Activated CD8-positive, alpha-beta T cell treated with anti-CD3 and anti-CD28 coated beads, Interleukin-2, amount 10 ng/mL, durations not matched to agents 7 days and 5 days (primary cell): Measurements from ENCODE around the gene MBTPS1. TPM values are rescaled to one million over a fixed set of nuclear protein-coding genes. Genes with fewer than 3 reads are reported as not detected.

ENCODE experiments used
- ATAC-seq: fragments of 150-1000 bp; cut with Tn5 transposase; one replicate; pipeline ENCODE4 v1.10.0; 2021; ENCODE audit warnings: moderate library complexity
- CTCF ChIA-PET: fragments of 350-600 bp; sonication (Branson Sonifier 250); formaldehyde crosslinking; loops from one replicate; lab custom pipeline; 2021; ENCODE audit warnings: antibody characterized with exemption; lab: Charles Lee
- POLR2A ChIA-PET: fragments of 350-600 bp; sonication (Branson Sonifier 250); formaldehyde crosslinking; loops from one replicate; lab custom pipeline; 2021; ENCODE audit warnings: antibody characterized with exemption; lab: Charles Lee
- DNase-seq: peaks from one replicate; pipeline ENCODE4 v3.0.0-alpha.2; 2020
- H3K27ac Mint-ChIP-seq: one replicate; pipeline ENCODE4 v1.8.0; 2021; ENCODE audit warnings: mild to moderate bottlenecking, mixed read lengths
- H3K27me3 Mint-ChIP-seq: one replicate; pipeline ENCODE4 v1.8.0; 2021; ENCODE audit warnings: low read depth, mixed read lengths
- H3K36me3 Mint-ChIP-seq: one replicate; pipeline ENCODE4 v1.8.0; 2021; ENCODE audit warnings: low read depth, mixed read lengths
- H3K4me1 Mint-ChIP-seq: one replicate; pipeline ENCODE4 v1.8.0; 2021; ENCODE audit warnings: low read depth, mixed read lengths
- H3K4me3 Mint-ChIP-seq: one replicate; pipeline ENCODE4 v1.8.0; 2021; ENCODE audit warnings: mild to moderate bottlenecking, mixed read lengths
- H3K9me3 Mint-ChIP-seq: one replicate; pipeline ENCODE4 v1.8.0; 2022; ENCODE audit warnings: mixed read lengths; ENCODE audit not compliant: insufficient read depth
- total RNA-seq, 2 experiments: library from RNA; stranded (reverse); gene quantifications; one replicate each; pipeline ENCODE4 v1.2.3, GENCODE V29; 2021

The MBTPS1 gene
- total RNA-seq, 2 experiments from 2014 or later = 49.3 to 52.7 TPM

DNA sequence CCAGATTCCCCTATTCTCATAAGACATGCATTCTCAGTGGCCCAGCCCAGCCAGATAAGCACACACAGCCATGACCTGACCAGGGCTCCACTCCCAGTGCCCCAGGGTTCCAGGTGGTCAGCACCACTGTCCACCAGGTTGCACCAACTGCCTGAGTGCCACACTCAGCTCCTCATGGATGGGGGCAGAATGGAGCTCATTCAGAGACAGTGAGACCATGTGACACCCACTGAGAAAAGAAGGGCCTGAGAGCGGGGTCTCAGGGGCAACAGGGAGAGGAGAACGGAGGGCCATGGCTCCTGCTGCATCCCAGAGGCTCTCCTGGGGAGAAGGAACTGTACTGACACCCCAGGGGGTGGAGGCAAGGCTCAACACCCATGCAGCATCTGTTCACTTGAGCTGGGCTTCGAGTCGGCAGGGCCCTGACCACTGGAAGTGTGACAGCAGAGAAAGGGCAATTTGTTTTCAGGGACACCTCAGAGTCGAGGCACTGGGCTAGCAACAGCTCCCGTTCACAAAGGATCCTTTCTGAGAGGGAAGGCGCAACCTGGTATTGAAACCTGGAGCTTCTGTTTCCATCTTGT, 55.4 kb downstream of the MBTPS1 start:
- H3K27ac Mint-ChIP-seq = no peak overlapping the region
- POLR2A ChIA-PET = interaction anchor here (0.6 kb wide), 1 partner anchor 181 kb away, joined by 3 read pairs; no protein-coding TSS in a partner anchor
- DNase-seq (no peak), ATAC-seq (no peak)
- no peak overlapping the region for H3K4me3 Mint-ChIP-seq
- peaks cover 50% of the 10 kb centered on the region for H3K36me3 Mint-ChIP-seq
- no peaks in the 10 kb centered on the region for H3K9me3 Mint-ChIP-seq
- CTCF ChIA-PET = interaction anchor here (0.9 to 1.8 kb wide), 3 partner anchors 20 to 126 kb away, joined by 4 to 6 read pairs (median 4); partner anchors contain the start of genes OSGIN1 and TAF1C
- peaks cover 2% of the 10 kb centered on the region for H3K4me1 Mint-ChIP-seq
- no peaks in the 10 kb centered on the region for H3K27me3 Mint-ChIP-seq

DNA sequence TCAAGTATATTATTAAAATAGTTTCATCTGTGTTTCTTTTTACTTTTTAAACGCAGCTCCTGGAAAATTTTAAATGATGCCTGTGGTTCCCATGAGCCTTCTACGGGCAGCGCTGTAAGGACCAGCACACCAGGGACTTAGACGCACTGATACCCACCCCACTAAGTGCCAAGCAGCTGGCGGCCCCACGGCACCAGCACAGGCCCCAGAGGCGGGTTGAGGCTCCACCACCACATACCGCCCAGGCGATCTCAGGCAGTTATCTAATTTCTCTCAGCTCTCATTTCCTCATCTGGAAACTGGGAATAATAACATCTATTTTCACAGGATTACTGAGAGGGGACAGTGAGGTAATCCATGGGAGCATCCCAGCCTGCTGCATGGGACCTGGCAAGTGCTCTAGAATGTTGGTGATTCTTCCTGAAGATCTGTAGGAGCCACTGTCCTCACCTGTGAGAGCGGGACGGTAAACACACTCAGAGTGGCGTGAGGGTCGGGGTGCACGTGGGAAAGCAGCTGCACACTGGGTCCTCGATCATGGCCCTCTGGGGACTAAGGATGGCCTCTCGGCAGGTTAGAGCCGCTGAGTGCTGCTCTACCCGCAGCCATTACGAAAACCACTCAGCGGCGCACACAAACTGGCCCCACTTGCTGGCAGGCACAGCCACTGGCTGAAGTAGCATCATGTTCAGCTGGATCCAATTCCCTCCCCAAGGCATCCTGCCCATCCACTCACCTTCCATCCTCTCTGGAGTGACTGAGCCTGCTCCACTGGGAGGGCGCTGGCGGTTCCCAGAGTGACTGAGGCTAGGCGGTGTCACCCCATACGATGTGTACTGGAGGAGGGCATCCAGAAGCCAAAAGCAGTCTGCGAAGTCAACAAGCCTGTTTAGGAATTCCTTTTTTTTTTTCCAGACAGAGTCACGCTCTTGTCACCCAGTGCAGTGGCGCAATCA, 56.5 kb downstream of the MBTPS1 start:
- no peaks in the 10 kb centered on the region for H3K27me3 Mint-ChIP-seq
- no peak overlapping the region for H3K4me3 Mint-ChIP-seq
- H3K27ac Mint-ChIP-seq = no peak overlapping the region
- peaks cover 49% of the 10 kb centered on the region for H3K36me3 Mint-ChIP-seq
- CTCF ChIA-PET = interaction anchor here (1.6 to 2.6 kb wide), 3 partner anchors 103 to 127 kb away, joined by 4 to 11 read pairs (median 6); partner anchors contain the start of genes OSGIN1 and TAF1C
- POLR2A ChIA-PET = no interaction called here
- ATAC-seq = no peak
- H3K9me3 Mint-ChIP-seq = no peaks in the 10 kb centered on the region
- DNase-seq = no peak
- peaks cover 2% of the 10 kb centered on the region for H3K4me1 Mint-ChIP-seq

DNA sequence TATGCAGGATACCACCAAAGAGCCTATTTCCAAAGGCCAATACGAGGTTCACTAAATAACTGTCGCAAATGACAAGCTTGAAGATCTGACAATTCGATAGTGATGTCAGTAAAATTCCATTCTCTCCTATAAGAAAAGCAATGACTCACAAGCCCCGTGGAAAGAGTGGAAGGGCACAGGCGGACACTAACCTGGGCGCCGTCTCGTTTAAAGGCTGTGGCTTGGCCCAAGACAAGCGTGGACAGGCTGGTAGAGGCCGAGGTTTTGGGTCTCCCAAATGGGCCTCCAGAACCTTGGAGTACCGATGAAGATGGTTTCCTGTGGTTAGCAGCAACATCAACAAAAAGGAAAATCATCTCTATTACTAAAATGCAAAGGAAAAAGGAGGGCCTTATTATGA, 57.6 kb downstream of the MBTPS1 start:
- Mint-ChIP-seq H3K27ac (no peak overlapping the region), H3K4me3 (no peak overlapping the region), H3K36me3 (peaks cover 45% of the 10 kb centered on the region), H3K27me3 (no peaks in the 10 kb centered on the region), H3K4me1 (peaks cover 2% of the 10 kb centered on the region), H3K9me3 (no peaks in the 10 kb centered on the region)
- ATAC-seq = no peak
- ChIA-PET POLR2A (no interaction called here), CTCF (interaction anchor here (1.2 to 2.6 kb wide), 2 partner anchors 102 to 128 kb away, joined by 3 to 11 read pairs; partner anchors contain the start of gene TAF1C)
- DNase-seq = no peak

DNA sequence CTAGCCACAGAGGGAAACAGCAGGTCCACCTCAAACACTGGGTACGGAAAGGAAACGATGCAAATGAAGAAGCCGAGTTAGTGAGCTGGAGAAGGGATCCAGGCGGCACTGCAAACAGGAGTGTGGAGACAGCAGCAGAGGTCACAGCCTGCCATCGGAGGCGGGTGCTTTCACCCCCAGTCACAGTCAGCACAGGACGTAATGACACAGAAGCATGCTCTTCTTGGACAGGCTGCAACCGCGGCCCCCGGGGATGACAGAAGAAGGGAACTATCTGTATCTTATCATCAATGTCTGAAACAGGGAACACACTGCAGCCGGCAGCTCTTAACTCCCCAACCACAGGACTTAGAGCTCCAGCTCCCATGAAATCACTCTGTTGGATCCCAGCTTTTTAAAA, 58.1 kb downstream of the MBTPS1 start:
- H3K36me3 Mint-ChIP-seq = peaks cover 49% of the 10 kb centered on the region

DNA sequence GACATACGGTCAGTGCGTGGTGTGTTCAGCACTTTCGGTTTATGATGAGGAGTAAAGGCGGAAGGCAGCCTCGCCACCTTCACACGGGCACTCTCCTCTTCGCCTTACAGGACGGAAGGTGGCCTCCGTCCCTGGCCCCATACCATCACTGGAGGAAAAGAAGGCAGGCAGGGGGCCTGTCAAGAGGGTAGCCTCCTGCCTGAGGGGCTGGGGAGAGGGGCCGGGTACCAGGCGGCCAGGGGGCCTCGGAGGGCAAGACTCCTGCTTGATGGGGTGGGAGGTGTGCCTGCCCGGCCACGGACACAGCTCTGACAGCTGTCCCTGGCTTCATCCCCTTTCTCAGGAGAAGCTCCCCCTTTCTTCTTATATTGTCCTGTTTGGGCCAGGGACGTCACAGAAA, 58.5 kb downstream of the MBTPS1 start:
- Mint-ChIP-seq H3K36me3 (peaks cover 49% of the 10 kb centered on the region), H3K27ac (no peak overlapping the region), H3K4me1 (peaks cover 2% of the 10 kb centered on the region), H3K9me3 (no peaks in the 10 kb centered on the region), H3K4me3 (no peak overlapping the region), H3K27me3 (no peaks in the 10 kb centered on the region)
- DNase-seq (no peak), ATAC-seq (no peak)
- CTCF ChIA-PET = interaction anchor here (1.2 to 2.6 kb wide), 2 partner anchors 101 to 129 kb away, joined by 3 to 11 read pairs; partner anchors contain the start of gene TAF1C
- POLR2A ChIA-PET = no interaction called here

More for the DNA sequence above, 58.1 kb downstream of the MBTPS1 start:
- POLR2A ChIA-PET = no interaction called here
- Mint-ChIP-seq H3K27ac (no peak overlapping the region), H3K9me3 (no peaks in the 10 kb centered on the region), H3K27me3 (no peaks in the 10 kb centered on the region), H3K4me1 (peaks cover 2% of the 10 kb centered on the region), H3K4me3 (no peak overlapping the region)
- CTCF ChIA-PET = interaction anchor here (1.2 to 2.6 kb wide), 2 partner anchors 102 to 128 kb away, joined by 3 to 11 read pairs; partner anchors contain the start of gene TAF1C
- ATAC-seq (no peak), DNase-seq (no peak)

DNA sequence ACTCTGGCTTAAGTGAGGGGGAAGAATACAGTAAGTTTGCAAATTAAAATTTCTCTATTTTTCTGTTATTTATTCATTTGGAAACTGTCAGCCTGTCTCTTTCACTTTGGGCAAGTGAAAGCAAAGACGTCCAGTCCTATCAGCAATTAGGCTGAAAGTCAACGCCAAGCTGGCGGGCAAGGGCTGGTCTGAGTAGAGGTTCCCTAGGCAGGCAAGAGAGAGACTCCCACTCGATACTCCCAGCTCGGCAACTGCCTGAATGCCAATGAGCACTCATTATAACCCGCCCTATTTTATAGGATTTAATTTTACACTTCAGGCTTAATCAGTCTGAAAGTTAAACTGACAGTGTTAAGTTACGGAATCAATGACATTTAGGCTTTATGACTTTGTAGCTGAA, 59.8 kb downstream of the MBTPS1 start:
- DNase-seq (no peak), ATAC-seq (no peak)
- no peaks in the 10 kb centered on the region for H3K27me3 Mint-ChIP-seq
- H3K4me3 Mint-ChIP-seq = no peak overlapping the region
- peaks cover 51% of the 10 kb centered on the region for H3K36me3 Mint-ChIP-seq
- no peaks in the 10 kb centered on the region for H3K4me1 Mint-ChIP-seq
- ChIA-PET POLR2A (no interaction called here), CTCF (interaction anchor here (1.3 kb wide), 1 partner anchor 130 kb away, joined by 4 read pairs; the partner anchor contains the start of gene TAF1C)
- no peak overlapping the region for H3K27ac Mint-ChIP-seq
- no peaks in the 10 kb centered on the region for H3K9me3 Mint-ChIP-seq

DNA sequence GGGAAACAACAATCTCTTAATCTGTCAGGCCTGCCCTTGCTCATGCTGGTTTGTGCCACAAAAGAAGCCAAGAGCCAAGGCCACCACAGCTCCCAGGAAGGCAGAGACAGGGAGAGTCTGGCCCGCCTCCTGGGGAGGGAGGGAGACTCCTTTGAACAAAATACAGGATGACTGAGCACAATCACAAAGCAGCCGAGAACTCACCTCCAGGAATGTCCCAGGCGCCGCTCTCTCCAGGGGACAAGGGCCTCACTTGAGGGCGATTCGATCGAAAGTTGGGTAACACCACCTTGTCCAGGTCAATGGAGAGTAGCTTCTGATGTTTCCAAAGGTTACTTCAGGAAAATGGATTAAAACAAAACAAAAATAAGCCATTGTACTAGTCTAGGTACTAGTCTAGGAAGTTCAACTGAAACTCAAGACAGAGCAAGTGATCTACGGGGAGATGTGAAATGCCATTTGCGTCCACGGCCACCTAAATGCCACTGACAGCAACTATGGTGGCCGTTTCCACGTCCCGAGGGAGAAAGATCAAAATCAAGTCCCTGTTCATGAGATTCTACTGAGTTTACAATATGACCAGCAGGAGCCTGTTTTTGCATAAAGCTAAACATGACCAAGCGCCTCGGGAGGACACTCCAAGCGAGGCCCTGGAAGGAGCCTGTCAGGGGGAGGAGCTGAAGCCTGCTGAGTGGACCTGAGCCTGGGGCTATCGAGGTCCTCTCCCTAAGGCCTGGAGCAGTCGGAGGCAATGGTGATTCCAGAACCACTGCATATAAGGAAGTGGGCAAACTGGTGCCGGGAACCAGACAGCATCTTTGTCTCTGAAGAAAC, 60.7 kb downstream of the MBTPS1 start:
- peaks cover 49% of the 10 kb centered on the region for H3K36me3 Mint-ChIP-seq

DNA sequence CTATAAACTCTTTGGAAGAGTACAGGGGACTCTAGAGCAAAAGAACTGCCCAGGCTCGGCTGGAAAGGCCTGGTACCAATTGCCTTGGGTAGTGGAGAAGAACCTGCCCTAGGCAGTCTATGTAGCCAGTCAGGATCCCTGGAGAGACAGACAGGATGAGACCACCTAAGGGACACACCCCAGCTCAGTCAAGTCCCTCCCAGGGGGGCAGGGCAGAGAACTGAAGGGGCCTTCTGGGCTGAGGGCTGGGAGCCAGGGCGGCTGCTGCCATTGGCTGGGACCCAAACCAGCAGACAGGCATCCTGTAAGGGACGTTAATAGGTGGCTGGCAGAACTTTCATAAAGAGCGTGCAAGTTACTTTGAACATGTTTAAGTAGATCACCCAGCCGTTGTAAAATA, 61.4 kb downstream of the MBTPS1 start:
- H3K27me3 Mint-ChIP-seq = no peaks in the 10 kb centered on the region
- no peak overlapping the region for H3K27ac Mint-ChIP-seq
- ATAC-seq = no peak
- CTCF ChIA-PET = interaction anchor here (1.3 to 3.0 kb wide), 2 partner anchors 9 to 129 kb away, joined by 3 to 17 read pairs; no protein-coding TSS in a partner anchor
- DNase-seq = no peak
- POLR2A ChIA-PET = no interaction called here
- no peak overlapping the region for H3K4me3 Mint-ChIP-seq
- H3K36me3 Mint-ChIP-seq = peaks cover 48% of the 10 kb centered on the region
- no peaks in the 10 kb centered on the region for H3K9me3 Mint-ChIP-seq
- no peaks in the 10 kb centered on the region for H3K4me1 Mint-ChIP-seq

More for the DNA sequence above, 60.7 kb downstream of the MBTPS1 start:
- H3K27me3 Mint-ChIP-seq = no peaks in the 10 kb centered on the region
- no peak overlapping the region for H3K4me3 Mint-ChIP-seq
- H3K9me3 Mint-ChIP-seq = no peaks in the 10 kb centered on the region
- no peak for DNase-seq
- CTCF ChIA-PET = interaction anchor here (1.3 to 3.0 kb wide), 3 partner anchors 9 to 131 kb away, joined by 3 to 17 read pairs (median 4); partner anchors contain the start of gene TAF1C
- ATAC-seq = no peak
- no peak overlapping the region for H3K27ac Mint-ChIP-seq
- POLR2A ChIA-PET = no interaction called here
- H3K4me1 Mint-ChIP-seq = no peaks in the 10 kb centered on the region

DNA sequence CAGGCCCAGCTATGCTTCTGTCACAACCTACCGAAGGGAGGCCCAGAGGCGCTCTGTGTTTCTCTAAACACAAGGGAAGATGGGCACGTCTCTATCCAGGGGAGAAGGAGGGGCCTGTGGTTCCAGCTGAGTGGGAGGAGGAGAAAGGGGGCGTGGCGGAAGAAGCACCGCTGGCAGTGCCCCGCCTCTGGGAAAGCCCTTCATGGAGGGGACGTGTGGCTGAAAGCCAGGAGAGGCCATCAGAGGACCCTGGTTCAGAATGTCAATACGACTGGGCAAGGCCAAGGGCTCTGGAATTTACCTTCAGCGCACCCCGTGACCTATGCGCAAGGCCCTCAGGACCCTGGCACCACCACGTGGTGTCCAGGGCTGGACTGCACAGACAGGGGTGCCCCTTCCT, 61.8 kb downstream of the MBTPS1 start:
- DNase-seq = no peak
- H3K27ac Mint-ChIP-seq = no peak overlapping the region
- no peak overlapping the region for H3K4me3 Mint-ChIP-seq
- ChIA-PET CTCF (interaction anchor here (1.3 to 3.0 kb wide), 3 partner anchors 10 to 129 kb away, joined by 3 to 17 read pairs (median 3); no protein-coding TSS in a partner anchor), POLR2A (no interaction called here)
- H3K9me3 Mint-ChIP-seq = no peaks in the 10 kb centered on the region
- H3K27me3 Mint-ChIP-seq = no peaks in the 10 kb centered on the region
- no peaks in the 10 kb centered on the region for H3K4me1 Mint-ChIP-seq
- ATAC-seq = no peak
- H3K36me3 Mint-ChIP-seq = peaks cover 44% of the 10 kb centered on the region

DNA sequence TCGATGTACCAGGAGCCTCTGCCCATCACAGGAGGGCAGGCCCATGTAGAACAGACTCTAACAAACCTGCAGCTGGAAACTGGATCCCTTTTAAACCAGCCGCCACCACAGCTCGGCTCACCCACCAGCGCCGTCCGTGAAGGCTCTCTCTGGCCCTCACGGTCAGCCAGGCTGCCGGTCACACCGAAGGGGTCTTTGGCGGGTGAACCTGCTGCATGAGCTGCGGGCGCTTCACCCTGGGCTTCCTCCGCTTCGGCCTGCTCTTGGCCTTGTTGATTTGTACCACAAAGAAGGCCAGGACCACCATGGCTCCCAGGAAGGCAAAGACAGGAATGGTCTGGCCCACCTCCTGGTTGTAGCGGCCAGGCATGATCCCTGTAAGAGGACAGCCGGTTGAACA, 62.5 kb downstream of the MBTPS1 start:
- Mint-ChIP-seq H3K27me3 (no peaks in the 10 kb centered on the region), H3K4me1 (no peaks in the 10 kb centered on the region), H3K27ac (no peak overlapping the region), H3K9me3 (no peaks in the 10 kb centered on the region), H3K4me3 (no peak overlapping the region), H3K36me3 (peaks cover 38% of the 10 kb centered on the region)
- DNase-seq (no peak), ATAC-seq (no peak)
- ChIA-PET CTCF (interaction anchor here (1.3 to 3.0 kb wide), 4 partner anchors 10 to 128 kb away, joined by 3 to 17 read pairs (median 4); no protein-coding TSS in a partner anchor), POLR2A (no interaction called here)

DNA sequence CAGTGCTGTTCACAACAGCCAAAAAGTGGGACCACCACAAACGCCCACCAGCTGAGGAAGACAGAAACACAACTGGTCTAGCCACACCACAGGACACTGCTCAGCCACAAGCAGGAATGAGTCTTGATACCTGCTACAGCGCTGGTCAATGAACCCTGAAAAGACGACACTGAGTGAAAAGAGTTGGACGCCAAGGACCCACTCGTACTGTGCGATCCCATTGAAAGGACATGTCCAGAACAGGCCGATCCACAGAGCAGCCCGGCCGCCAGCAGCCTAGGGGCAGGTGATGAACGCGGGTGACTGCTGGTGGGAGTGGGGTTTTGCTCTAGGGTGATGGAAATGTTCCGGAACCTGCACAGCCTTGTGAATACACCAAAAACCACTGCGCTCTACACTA, 63.5 kb downstream of the MBTPS1 start:
- ATAC-seq (no peak), DNase-seq (no peak)
- Mint-ChIP-seq H3K4me1 (no peaks in the 10 kb centered on the region), H3K36me3 (peaks cover 37% of the 10 kb centered on the region), H3K9me3 (no peaks in the 10 kb centered on the region), H3K27ac (no peak overlapping the region), H3K4me3 (no peak overlapping the region), H3K27me3 (no peaks in the 10 kb centered on the region)
- ChIA-PET POLR2A (interaction anchor here (0.8 kb wide), 1 partner anchor 15 kb away, joined by 3 read pairs; no protein-coding TSS in a partner anchor), CTCF (interaction anchor here (1.3 to 3.0 kb wide), 3 partner anchors 11 to 123 kb away, joined by 3 to 17 read pairs (median 4); no protein-coding TSS in a partner anchor)
